Lower leg skin (tissue), 4 donors: ENCODE results near the gene ZFAND3. TPM values are rescaled to one million over a fixed set of nuclear protein-coding genes. Genes with fewer than 3 reads are reported as not detected.

Experiments used
- DNase-seq, 2 donors: peaks; one replicate each; pipeline ENCODE4 v3.0.0-alpha.2; 2019; ENCODE audit warnings: low spot score in 2 of 2
- H3K4me3 ChIP-seq: fragments of 200-600 bp; sonication (generic); 2 replicates; pipeline ENCODE4 v1.5.1; 2017; ENCODE audit warnings: mild to moderate bottlenecking, low read depth; ENCODE audit not compliant: poor library complexity, severe bottlenecking
- POLR2A ChIP-seq, 2 donors: fragments of 450-650 bp; IDR thresholded peaks; one replicate each; pipeline ENCODE4 v1.6.1; 2016 to 2017; ENCODE audit warnings: antibody characterized with exemption in 2 of 2, mild to moderate bottlenecking in 1 of 2, moderate library complexity in 1 of 2
- WGBS, 2 donors: methylation state at CpG; one replicate each; pipeline ENCODE4 v1.1.5; 2018; 5-methylcytosine and 5-hydroxymethylcytosine counted together
- intact Hi-C: fragments of 100-400 bp; cut with DNase I; formaldehyde crosslinking; loops from one replicate; pipeline ENCODE4 v1.15.0; 2023; ENCODE audit warnings: low total_unique reads
- total RNA-seq, 4 donors: library from RNA; depleted of rRNA; stranded (reverse); fragments of >200 nt; gene quantifications; one replicate each; pipeline ENCODE4 v1.1.0, GENCODE V29; 2016
- TF ChIP-seq, protein P1 (sequence below), 3 donors: fragments of 450-650 bp; IDR thresholded peaks; one replicate each; pipeline ENCODE4 v1.5.1; 2016; ENCODE audit warnings: antibody characterized with exemption in 3 of 3, mild to moderate bottlenecking in 3 of 3, moderate library complexity in 2 of 3

ZFAND3 gene
- total RNA-seq, 4 donors from 2014 or later = 26.3 to 40.8 (median 30.3) TPM

DNA sequence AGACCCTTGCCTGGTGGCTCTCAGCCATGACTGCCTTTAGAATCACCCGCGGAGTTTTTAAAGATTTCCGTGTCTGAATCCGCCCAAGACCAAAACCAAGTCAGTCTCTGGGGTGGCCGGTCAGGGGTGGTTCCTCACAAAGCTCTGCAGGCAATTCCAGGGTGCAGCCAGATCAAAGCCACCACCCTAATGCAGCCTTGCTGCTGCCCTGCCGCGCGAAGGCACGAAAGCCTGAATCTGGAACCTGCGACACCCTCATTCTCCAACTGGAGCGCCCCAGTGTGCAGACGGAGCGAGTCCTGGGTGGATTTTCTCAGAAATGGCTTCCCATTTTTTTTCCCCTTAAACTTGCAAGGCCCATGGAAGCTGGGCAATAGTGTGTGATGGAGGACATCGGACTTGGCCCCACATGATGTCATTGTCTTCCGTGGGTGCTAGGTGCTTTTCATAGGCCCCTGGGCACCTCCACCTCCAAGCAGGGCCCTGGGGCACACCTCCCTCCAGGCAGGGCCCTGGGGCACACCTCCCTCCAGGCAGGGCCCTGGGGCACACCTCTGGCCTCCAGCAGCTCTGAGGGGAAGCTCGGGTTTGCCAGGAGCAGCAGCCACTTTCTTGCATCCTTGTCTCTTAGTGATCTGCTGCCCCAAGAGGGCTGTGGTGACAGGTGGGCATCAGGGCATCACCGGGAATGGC lies 343.1 kb downstream of the ZFAND3 start:
- TF ChIP-seq, protein P1, sequence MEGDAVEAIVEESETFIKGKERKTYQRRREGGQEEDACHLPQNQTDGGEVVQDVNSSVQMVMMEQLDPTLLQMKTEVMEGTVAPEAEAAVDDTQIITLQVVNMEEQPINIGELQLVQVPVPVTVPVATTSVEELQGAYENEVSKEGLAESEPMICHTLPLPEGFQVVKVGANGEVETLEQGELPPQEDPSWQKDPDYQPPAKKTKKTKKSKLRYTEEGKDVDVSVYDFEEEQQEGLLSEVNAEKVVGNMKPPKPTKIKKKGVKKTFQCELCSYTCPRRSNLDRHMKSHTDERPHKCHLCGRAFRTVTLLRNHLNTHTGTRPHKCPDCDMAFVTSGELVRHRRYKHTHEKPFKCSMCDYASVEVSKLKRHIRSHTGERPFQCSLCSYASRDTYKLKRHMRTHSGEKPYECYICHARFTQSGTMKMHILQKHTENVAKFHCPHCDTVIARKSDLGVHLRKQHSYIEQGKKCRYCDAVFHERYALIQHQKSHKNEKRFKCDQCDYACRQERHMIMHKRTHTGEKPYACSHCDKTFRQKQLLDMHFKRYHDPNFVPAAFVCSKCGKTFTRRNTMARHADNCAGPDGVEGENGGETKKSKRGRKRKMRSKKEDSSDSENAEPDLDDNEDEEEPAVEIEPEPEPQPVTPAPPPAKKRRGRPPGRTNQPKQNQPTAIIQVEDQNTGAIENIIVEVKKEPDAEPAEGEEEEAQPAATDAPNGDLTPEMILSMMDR (IDR thresholded peaks at IDR 0.05) = no peak
- TF ChIP-seq POLR2A (IDR thresholded peaks at IDR 0.05) = no peak
- no peak overlapping the region for H3K4me3 ChIP-seq
- intact Hi-C loops = no loop called here
- 91 to 95% methylated on average over 16 to 17 of the region's 17 CpGs for WGBS, 2 donors
- no peak for DNase-seq

- 86% methylated on average over 24 to 29 of the region's 29 CpGs for WGBS, 2 donors
- TF ChIP-seq, protein P1 (IDR thresholded peaks at IDR 0.05) = no peak
- TF ChIP-seq POLR2A (IDR thresholded peaks at IDR 0.05) = no peak
- no peak overlapping the region for H3K4me3 ChIP-seq
- no peak for DNase-seq
- intact Hi-C loops = no loop called here
These were observed 343.9 kb downstream of the ZFAND3 start for GRCh38 chr6:38163186-38164130.

- DNase-seq = no peak
- 90 to 94% methylated on average over 6 of the region's 6 CpGs for WGBS, 2 donors
- intact Hi-C loops = no loop called here
- H3K4me3 ChIP-seq = no peak overlapping the region
- TF ChIP-seq POLR2A (IDR thresholded peaks at IDR 0.05) = no peak
- TF ChIP-seq, protein P1 (IDR thresholded peaks at IDR 0.05) = no peak
These were observed 344.6 kb downstream of the ZFAND3 start for GRCh38 chr6:38164131-38164481.

- WGBS, 2 donors = 87 to 89% methylated on average over 14 of the region's 14 CpGs
- no peak for DNase-seq
- intact Hi-C loops = no loop called here
- TF ChIP-seq POLR2A (IDR thresholded peaks at IDR 0.05) = no peak
- TF ChIP-seq, protein P1 (IDR thresholded peaks at IDR 0.05) = no peak
- H3K4me3 ChIP-seq = no peak overlapping the region
These were observed 345.2 kb downstream of the ZFAND3 start for GRCh38 chr6:38164671-38165108.

DNA sequence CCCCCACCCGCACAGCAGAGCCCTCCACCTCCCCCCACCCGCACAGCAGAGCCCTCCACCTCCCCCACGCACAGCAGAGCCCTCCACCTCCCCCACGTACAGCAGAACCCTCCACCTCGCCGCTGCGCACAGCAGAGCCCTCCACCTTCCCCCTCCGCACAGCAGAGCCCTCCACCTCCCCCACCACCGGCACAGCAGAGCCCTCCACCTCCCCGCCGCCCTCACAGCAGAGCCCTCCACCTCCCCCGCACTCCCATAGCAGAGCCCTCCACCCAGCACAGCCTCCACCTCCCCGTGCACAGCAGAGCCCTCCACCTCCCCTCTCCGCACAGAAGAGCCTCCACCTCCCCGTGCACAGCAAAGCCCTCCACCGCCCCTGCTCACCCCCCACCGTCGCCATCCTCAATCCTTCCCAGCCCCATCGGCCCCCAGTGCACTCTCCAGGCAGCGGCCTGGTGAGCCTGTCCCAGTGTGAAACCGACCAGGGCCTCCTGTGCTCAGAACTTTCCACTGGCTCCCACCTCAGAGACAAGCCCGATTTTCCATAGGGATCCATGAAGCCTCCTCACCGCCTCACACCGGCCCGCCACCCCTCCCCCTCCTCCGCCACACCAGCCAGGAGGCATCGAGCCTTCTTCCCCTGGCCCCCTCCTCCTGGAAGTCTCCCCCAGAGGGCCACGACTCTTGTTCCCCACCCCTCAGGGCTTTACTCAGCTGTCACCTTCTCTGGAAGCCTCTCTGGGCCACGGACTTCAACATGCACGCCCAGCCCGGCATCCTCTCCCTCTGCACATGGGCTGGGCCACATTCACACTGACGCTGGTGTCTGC lies 347.1 kb downstream of the ZFAND3 start:
- no peak overlapping the region for H3K4me3 ChIP-seq
- intact Hi-C loops = no loop called here
- no peak for TF ChIP-seq POLR2A (IDR thresholded peaks at IDR 0.05)
- TF ChIP-seq, protein P1 (IDR thresholded peaks at IDR 0.05) = no peak
- 78 to 82% methylated on average over 26 to 28 of the region's 32 CpGs for WGBS, 2 donors
- DNase-seq = no peak
